ENCODE results near the gene PLEKHA6. TPM values are rescaled to one million over a fixed set of nuclear protein-coding genes. Genes with fewer than 3 reads are reported as not detected.

Gene PLEKHA6
- total RNA-seq, 2 experiments from 2014 or later, result 0.53 to 0.82 TPM

- Mint-ChIP-seq H3K36me3 (ENCODE audit: low read depth) (no peaks in the 10 kb centered on the region), H3K9me3 (no peaks in the 10 kb centered on the region), H3K4me1 (ENCODE audit: low read depth) (peaks cover 11% of the 10 kb centered on the region), H3K27me3 (peaks cover 56% of the 10 kb centered on the region), H3K4me3 (no peak overlapping the region), H3K27ac (no peak overlapping the region)
- POLR2A ChIA-PET, result no interaction called here
- peaks cover 18% of the 10 kb centered on the region for H3K4me1 ChIP-seq (ENCODE audit: insufficient read depth, low read length)
- no peak for TF ChIP-seq CTCF (IDR thresholded peaks at IDR 0.05)
- H3K9me3 ChIP-seq (ENCODE audit: control insufficient read depth in 1 of 2, insufficient read depth in 1 of 2, low read length in 2 of 2), result no peaks in the 10 kb centered on the region
- peak in 2 of 14 experiments; percentile 54 to 58 for DNase-seq
- H3K4me3 ChIP-seq (ENCODE audit: low read length), result no peak overlapping the region
- no peaks in the 10 kb centered on the region for H3K36me3 ChIP-seq (ENCODE audit: insufficient read depth, low read length)
- intact Hi-C loops (cut with DNase I, micrococcal nuclease), result no loop called here
- peaks cover 21 to 48% of the 10 kb centered on the region in 2 experiments for H3K27me3 ChIP-seq (ENCODE audit: control insufficient read depth in 1 of 2, insufficient read depth in 2 of 2, low read length in 2 of 2)
- peak; percentile 37 for ATAC-seq (ENCODE audit: poor library complexity)
- CTCF ChIA-PET, result interaction anchor here (1.3 kb wide), 1 partner anchor 26 kb away, joined by 6 read pairs; no protein-coding TSS in a partner anchor
- no peak overlapping the region for H3K27ac ChIP-seq (ENCODE audit: low read depth in 1 of 2, low read length in 2 of 2)
Observed at GRCh38 chr1:204188959-204189639, 170.6 kb downstream of the PLEKHA6 start.

- Histone ChIP-seq H3K4me3 (ENCODE audit: low read length) (no peak overlapping the region), H3K36me3 (ENCODE audit: insufficient read depth, low read length) (no peaks in the 10 kb centered on the region), H3K4me1 (ENCODE audit: insufficient read depth, low read length) (peaks cover 18% of the 10 kb centered on the region), H3K27ac (ENCODE audit: low read depth in 1 of 2, low read length in 2 of 2) (no peak overlapping the region), H3K27me3 (ENCODE audit: control insufficient read depth in 1 of 2, insufficient read depth in 2 of 2, low read length in 2 of 2) (peaks cover 21 to 48% of the 10 kb centered on the region in 2 experiments), H3K9me3 (ENCODE audit: control insufficient read depth in 1 of 2, insufficient read depth in 1 of 2, low read length in 2 of 2) (no peaks in the 10 kb centered on the region)
- H3K4me3 Mint-ChIP-seq, result no peak overlapping the region
- peaks cover 52% of the 10 kb centered on the region for H3K27me3 Mint-ChIP-seq
- intact Hi-C loops (cut with DNase I, micrococcal nuclease), result no loop called here
- ATAC-seq (ENCODE audit: poor library complexity), result no peak
- no peaks in the 10 kb centered on the region for H3K9me3 Mint-ChIP-seq
- DNase-seq, result no peak
- no peaks in the 10 kb centered on the region for H3K36me3 Mint-ChIP-seq (ENCODE audit: low read depth)
- no peak overlapping the region for H3K27ac Mint-ChIP-seq
- TF ChIP-seq CTCF (IDR thresholded peaks at IDR 0.05), result no peak
- POLR2A ChIA-PET, result no interaction called here
- peaks cover 11% of the 10 kb centered on the region for H3K4me1 Mint-ChIP-seq (ENCODE audit: low read depth)
- CTCF ChIA-PET, result no interaction called here
Observed at GRCh38 chr1:204186597-204186996, 173.1 kb downstream of the PLEKHA6 start.

GRCh38 chr1:204181116-204181515, 178.6 kb downstream of the PLEKHA6 start:
- Mint-ChIP-seq H3K27ac (no peak overlapping the region), H3K36me3 (ENCODE audit: low read depth) (no peaks in the 10 kb centered on the region), H3K9me3 (no peaks in the 10 kb centered on the region), H3K4me1 (ENCODE audit: low read depth) (no peaks in the 10 kb centered on the region), H3K4me3 (no peak overlapping the region), H3K27me3 (peaks cover 12% of the 10 kb centered on the region)
- intact Hi-C loops (cut with DNase I, micrococcal nuclease), result no loop called here
- no peak for TF ChIP-seq CTCF (IDR thresholded peaks at IDR 0.05)
- Histone ChIP-seq H3K4me1 (ENCODE audit: insufficient read depth, low read length) (no peaks in the 10 kb centered on the region), H3K27me3 (ENCODE audit: control insufficient read depth in 1 of 2, insufficient read depth in 2 of 2, low read length in 2 of 2) (peaks cover 6 to 8% of the 10 kb centered on the region in 2 experiments), H3K4me3 (ENCODE audit: low read length) (no peak overlapping the region), H3K27ac (ENCODE audit: low read depth in 1 of 2, low read length in 2 of 2) (no peak overlapping the region), H3K9me3 (ENCODE audit: control insufficient read depth in 1 of 2, insufficient read depth in 1 of 2, low read length in 2 of 2) (peaks cover 0 to 15% of the 10 kb centered on the region in 2 experiments), H3K36me3 (ENCODE audit: insufficient read depth, low read length) (no peaks in the 10 kb centered on the region)
- CTCF ChIA-PET, result no interaction called here
- DNase-seq (no peak), ATAC-seq (ENCODE audit: poor library complexity) (no peak)
- POLR2A ChIA-PET, result no interaction called here

Measured in CD4-positive, alpha-beta T cell (primary cell).